HCEC 1CT (cell line): ENCODE measurements around the gene CYFIP1.
A peak's percentile ranks its signal among the peaks of the same experiment; 100 is the strongest.

Experiments
- DNase-seq: peaks from one replicate; pipeline ENCODE4 v3.0.0-alpha.2; 2017

Gene CYFIP1

GRCh38 chr15:22915866-22916515, 64.2 kb downstream of the CYFIP1 start:
- DNase-seq = no peak

- DNase-seq = no peak
These were observed 66.4 kb downstream of the CYFIP1 start for GRCh38 chr15:22913646-22914380.

DNA sequence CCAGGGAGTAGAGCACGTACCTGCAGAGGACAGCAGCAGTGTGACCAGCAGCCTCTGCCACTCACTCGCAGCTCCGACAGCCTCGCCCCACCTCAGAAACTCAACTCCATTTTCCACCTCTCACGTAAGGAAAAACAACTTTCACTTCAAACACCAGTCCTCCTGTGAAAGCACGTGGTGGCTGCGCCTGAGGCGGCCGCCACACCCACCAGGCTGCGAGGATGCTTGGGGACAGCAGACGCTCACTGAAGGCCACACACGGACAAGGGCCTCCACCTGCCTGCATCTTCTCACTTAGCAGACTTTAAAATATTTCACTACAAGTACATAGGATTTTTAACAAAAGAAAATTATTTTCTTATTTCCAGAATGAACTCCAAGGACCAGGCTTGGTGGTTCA, 67.9 kb downstream of the CYFIP1 start:
- no peak for DNase-seq

DNA sequence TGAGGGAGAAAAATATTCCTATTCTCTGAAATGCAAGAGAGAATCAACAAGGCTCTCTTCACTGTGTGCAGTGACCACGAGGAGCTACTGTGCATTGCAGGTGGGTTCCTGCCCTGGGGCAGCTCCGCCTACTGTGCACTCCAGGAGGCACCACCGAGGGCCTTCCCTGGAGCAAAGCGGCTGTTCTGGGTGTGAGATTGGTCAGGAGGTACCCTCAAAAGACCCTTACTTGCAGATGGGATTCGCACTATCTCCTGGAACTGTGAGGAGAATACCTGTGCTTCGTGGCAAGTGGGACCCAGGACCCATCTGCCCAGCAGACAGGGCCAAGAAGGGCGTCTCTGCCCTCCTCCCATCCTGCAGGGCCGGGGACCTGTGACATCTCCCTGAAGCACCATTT, 68.9 kb downstream of the CYFIP1 start:
- DNase-seq = no peak

DNA sequence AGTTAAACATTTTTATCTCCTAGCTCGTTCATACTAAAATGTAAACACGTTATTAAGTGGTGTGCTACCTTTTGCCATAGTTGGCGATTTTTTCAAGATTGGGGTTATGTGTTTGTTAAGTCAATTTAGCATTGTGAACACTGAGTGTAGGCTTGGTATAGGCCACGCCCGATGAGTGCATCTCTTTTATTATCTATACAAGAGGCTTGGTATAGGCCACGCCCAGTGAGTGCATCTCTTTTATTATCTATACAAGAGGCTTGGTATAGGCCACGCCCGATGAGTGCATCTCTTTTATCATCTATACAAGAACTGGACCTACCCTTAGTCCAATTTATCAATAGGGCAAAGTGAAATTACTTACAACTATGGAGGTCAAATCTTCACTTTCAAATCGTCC, 71.3 kb downstream of the CYFIP1 start:
- DNase-seq = no peak

DNA sequence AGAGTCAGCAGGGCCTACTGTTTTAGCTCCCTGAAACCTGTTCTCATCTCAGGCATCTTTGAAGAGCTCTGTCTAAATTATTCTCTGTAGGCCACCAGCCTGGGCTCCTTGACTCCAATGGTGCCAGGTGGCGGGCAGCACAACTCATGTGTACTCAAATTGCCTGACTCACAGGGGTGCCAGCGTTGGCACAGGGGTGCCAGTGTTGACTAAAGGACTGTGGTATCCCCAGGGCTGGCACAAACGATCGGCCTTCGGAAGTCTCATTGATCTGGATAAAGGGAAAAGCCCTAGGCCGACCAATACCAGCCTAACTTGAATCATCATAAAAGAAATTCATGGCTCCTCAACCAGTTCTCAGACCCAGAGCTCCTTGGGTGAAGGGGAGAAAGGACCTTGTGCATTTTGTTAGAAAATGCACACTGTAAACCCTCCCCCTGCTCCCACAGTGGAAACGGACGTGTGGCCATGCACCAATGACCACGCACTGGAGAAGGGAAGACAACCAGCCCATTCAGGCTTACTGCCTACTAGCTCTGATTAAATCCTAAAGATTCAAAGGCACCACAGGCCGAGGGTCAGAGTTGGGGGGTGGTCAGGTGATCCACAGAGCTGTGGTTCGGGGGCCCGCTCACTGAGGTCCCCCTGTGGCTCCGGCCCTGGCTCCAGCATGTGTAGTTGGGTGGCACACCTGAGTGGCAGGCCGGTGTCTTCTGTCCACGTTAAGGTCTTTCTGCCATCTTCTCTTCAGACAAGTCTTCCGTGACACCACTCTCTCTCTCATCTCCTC, 72.8 kb downstream of the CYFIP1 start:
- no peak for DNase-seq

DNA sequence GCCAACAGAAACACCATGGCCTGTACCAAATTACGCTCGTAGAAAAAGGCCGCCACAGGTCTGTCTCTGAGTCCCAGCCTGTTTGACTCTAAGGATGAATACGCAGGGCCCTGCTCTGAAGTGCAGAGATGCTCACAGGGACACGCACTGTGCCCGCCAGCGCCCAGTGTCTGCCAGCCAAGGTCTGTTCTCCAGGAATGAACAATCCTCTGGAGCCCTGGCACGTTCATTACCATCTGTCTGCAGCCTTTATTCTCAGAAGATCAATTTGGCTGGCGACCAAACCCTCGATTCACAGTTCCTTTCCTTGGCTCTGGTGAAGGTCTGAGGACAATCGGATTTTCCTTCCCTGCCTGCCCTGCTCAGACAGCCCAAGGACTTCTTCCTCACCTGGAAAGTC, 75.4 kb downstream of the CYFIP1 start:
- DNase-seq = no peak

DNA sequence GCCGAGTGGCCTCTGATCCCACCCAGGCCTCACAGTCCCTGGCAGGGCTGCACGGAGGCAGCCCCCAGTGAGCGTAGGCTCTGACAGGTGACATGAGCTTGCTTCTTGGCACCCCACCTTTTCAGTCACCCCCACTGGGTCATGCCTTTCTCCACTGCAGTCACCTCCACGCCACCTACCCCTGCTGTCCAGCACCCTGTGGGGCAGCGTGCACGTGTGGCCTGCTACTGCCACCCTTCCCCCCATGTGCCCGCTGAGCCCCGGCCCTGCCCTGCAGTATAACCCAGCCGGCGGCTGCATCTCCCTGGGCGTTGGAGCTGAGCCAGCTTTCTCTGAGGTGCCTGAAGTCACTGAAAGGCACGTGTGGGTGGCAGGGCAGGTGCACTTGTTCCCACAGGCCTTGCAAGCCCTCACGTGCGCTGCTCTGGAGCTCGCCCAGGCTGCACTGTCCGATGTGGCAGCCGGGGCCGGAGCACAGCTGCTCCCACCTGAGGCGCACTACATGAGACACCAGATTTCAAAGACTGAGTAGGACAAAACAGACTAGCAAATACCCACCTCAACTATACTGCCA, 76.1 kb downstream of the CYFIP1 start:
- no peak for DNase-seq

DNA sequence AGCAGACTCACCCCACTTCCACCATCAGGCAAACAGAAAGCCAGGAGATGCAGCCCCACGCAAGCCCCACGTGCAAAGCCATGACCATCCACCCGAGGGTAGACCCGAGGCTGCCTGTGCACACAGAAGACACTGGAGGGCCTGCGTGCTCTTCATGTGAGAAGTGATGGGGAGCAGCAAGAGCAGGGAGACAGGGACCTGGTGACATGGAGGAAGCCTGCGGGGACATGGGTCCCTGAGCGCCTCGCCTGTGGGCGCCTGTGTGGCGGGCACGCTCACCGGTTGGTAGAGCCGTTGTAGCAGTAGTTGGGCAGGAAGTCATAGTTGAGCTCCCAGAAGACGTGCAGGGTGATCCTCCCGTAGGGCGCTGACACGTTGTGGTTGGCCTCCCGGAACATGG, 76.7 kb downstream of the CYFIP1 start:
- no peak for DNase-seq

GRCh38 chr15:22902981-22903380, 77.2 kb downstream of the CYFIP1 start:
- DNase-seq = no peak

DNA sequence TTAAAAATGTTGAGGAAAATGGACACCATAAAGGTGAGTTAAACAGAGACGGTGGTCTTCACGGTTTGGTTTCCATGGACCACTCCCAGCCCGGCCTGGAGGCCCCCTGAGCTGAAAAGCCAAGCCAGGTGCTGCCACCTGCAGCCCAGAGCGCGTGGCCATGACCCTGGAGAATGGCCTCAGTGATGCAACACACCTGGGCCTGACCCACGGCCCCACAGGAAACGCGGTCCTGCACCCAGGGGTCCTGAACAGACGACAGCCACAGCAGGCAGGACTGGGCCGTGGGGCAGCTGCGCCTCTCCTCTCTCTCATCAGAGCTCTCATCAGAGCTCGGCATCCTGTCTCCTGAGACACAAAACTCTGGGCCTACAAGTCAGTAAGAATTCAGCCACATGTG, 77.6 kb downstream of the CYFIP1 start:
- no peak for DNase-seq

GRCh38 chr15:22902046-22902445, 78.1 kb downstream of the CYFIP1 start:
- DNase-seq = no peak

- peak; percentile 31 for DNase-seq
These were observed 84.5 kb downstream of the CYFIP1 start for GRCh38 chr15:22895465-22896190.

DNA sequence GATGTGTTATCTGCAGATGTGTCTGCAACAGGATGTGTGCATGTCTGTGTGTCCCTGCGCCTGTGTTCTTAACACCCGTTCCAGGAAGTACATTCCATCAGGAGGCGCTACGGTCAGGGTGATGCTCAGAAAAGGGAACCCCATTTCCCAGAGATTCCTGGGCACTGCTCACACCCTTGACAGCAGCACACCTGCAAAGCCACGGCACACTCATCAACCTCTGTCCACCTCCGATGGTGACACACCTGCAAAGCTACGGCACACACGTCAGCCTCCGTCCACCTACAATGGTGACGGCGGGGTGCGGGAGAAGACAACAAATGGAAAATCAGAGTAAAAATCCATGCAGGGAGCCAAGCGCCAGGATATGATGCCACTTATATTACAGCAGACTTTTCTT, 86.3 kb downstream of the CYFIP1 start:
- no peak for DNase-seq

GRCh38 chr15:22893081-22893480, 87.1 kb downstream of the CYFIP1 start:
- no peak for DNase-seq

- no peak for DNase-seq
These were observed 87.8 kb downstream of the CYFIP1 start for GRCh38 chr15:22892333-22892732.

DNA sequence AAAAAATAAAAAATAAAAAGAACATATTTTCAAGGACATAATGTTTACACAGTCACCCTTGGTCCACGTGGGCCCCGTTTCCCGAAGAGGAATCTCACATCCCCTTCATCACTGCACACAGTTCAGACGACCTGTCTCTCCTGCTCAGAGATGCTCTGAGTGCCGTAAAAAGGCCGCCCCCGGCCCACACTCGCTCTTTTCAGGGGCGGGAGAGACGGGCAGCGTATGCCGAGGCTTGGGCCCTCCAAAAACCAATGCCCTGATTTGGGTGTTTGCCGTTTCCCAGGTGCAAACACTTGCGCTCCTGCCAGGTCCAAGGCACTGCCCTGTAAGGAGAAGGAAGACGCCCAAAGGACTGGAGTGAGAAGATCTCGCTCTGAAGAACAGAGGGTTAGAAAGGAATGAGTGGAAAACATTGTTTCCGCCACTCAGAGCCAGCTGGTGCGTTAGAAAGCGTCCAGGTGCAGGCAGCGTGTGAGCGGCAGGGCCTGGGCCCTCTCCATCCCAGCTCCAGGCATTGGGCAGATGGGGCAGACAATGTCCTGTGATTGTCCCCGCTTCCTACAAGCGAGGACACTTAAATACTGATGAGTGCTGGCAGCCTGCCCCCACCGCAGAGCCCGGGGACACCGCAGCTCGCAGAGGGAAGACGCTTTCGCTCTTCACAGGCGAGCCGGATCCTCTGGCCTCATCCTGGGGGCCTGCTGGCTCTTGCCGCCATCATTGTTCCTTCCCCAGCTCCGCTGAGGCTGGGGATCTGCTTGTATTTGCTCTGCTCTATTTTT, 88.5 kb downstream of the CYFIP1 start:
- no peak for DNase-seq

GRCh38 chr15:22890296-22890695, 89.9 kb downstream of the CYFIP1 start:
- no peak for DNase-seq

DNA sequence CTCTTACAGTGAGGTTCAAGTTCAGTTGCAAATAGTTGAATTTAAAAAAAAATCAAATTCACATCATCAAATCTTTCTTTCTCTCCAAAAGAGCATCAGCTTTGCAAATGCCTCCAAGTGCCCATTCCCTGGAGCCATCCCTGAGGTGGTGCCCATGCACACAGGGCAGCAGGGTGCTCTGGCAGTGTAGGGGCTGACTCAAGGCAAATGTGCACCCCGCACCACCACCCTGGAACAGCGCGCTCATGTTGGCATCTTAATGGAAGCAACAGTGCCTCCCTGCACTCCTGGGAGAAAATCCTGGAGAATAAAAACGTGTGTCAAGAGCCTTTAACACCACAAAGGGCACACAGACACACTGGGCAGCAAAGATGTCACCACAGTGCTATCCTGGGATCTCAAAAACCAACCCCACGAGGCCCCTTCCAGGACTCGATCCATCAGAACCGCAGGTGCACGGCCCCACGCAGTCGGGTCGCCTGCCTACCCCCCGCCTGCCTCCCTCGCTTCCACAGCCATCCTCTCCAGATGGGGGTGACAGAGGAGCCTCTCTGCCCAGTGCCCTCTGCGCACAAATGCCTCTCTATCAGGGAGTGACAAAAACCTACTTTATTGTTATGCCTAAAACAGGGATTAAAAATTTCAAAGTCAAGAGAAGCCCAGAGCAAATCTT, 90.9 kb downstream of the CYFIP1 start:
- no peak for DNase-seq

- peak; percentile 95 for DNase-seq
These were observed 91.9 kb downstream of the CYFIP1 start for GRCh38 chr15:22888120-22888859.
